NCI-H460 (cell line): ENCODE results near the gene VPS18. TPM values are rescaled to one million over a fixed set of nuclear protein-coding genes. Genes with fewer than 3 reads are reported as not detected.

Experiments used
- DNase-seq: peaks from one replicate; pipeline ENCODE4 v3.0.0-alpha.2; 2016; ENCODE audit warnings: low read depth; ENCODE audit errors: extremely low read depth
- total RNA-seq: library from RNA; depleted of rRNA; stranded (reverse); fragments of >200 nt; shearing (Covaris generic); gene quantifications from 2 replicates; pipeline ENCODE4 v1.2.3, GENCODE V29; 2014

Gene VPS18
- total RNA-seq, 1 experiment from 2014 or later, result 11.4 TPM

DNA sequence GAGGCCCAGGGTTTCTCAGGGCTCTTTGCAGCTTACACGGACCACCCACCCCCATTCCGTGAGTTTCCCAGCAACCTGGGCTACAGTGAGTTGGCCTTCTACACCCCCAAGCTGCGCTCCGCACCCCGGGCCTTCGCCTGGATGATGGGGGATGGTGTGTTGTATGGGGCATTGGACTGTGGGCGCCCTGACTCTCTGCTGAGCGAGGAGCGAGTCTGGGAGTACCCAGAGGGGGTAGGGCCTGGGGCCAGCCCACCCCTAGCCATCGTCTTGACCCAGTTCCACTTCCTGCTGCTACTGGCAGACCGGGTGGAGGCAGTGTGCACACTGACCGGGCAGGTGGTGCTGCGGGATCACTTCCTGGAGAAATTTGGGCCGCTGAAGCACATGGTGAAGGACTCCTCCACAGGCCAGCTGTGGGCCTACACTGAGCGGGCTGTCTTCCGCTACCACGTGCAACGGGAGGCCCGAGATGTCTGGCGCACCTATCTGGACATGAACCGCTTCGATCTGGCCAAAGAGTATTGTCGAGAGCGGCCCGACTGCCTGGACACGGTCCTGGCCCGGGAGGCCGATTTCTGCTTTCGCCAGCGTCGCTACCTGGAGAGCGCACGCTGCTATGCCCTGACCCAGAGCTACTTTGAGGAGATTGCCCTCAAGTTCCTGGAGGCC is 5.4 kb downstream of the VPS18 start:
- DNase-seq, result no peak

DNA sequence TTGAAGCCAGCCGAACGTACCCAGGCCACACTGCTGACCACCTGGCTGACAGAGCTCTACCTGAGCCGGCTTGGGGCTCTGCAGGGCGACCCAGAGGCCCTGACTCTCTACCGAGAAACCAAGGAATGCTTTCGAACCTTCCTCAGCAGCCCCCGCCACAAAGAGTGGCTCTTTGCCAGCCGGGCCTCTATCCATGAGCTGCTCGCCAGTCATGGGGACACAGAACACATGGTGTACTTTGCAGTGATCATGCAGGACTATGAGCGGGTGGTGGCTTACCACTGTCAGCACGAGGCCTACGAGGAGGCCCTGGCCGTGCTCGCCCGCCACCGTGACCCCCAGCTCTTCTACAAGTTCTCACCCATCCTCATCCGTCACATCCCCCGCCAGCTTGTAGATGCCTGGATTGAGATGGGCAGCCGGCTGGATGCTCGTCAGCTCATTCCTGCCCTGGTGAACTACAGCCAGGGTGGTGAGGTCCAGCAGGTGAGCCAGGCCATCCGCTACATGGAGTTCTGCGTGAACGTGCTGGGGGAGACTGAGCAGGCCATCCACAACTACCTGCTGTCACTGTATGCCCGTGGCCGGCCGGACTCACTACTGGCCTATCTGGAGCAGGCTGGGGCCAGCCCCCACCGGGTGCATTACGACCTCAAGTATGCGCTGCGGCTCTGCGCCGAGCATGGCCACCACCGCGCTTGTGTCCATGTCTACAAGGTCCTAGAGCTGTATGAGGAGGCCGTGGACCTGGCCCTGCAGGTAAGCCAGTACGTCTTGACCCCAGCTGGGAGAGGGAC is 6.2 kb downstream of the VPS18 start:
- DNase-seq, result no peak

GRCh38 chr15:40901053-40901443 is 6.8 kb downstream of the VPS18 start:
- DNase-seq, result no peak

GRCh38 chr15:40902605-40903561 is 8.6 kb downstream of the VPS18 start:
- DNase-seq, result no peak

DNA sequence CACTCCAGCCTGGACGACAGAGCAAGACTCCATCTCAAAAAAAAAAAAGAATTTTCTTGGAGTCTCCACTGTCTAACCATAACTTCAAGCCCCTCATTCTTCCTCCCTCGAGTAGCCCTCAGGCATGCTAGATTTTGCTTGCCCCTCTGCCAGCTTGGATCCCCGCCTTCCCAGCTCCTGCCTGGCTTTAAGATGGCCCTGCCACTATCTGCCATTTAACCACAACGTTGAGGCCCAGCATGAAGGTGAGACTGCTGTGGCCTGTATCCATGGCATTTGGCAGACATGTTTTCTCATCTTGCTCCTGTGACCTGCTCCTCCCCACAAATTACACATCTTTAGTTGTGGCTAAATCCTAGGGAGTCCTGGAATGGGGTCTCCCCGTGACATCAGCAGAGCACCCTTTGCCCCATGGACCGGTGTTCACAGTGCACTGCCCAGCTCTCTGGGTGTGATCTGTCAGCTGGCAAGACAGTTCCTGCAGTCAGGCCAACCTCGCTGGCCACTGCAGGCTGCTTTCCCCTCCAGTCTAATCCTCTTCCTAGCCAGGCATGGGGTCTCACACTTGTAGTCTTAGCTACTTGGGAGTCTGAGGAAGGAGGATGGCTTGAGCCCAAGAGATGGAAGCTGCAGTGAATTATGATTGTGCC is 10.4 kb downstream of the VPS18 start:
- DNase-seq, result no peak

DNA sequence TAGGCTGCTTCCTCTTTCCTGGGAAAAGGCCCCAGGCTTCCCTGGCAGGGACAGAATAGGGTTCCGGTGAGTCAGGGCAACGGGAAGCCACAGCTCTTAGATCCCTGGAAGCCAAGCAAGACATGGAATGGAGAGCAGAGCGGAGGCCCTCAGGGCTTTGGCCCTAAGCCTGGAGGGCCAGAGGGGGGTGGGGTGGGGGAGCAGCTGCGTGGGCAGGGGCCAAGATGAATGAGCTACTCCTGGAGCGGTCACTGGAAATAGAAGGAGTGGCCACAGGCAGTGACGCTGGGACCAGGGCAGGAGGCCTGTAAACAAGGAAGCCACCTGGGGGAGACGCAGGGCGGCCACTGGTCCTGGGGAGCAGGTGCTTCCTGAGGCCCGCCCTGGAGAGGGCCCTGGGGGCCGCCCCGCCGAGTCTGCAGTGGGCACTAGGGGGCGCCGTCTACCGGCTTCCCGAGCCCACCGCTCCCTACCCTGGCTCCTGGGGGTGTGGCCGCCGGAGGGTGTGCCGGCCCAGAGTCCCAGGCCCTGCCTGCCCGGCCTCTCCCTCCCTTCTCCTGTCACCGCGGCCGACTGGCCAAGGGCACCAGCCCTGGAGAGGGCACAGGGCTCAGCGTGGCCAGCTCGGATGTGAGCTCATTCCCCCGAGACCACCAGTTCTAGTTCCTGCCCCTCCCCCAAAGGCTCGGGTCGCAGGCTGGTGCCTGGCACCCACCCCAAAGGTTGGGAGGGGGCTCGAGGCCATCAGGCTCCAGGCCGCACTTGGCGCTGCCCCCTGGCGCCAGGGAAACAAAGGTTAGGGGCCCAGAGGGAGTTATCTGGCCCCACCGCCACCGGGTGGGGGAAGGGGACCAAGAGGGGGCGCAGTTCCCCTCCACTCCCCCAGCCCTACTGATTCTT is 12.1 kb downstream of the VPS18 start:
- DNase-seq, result peak; percentile 67

DNA sequence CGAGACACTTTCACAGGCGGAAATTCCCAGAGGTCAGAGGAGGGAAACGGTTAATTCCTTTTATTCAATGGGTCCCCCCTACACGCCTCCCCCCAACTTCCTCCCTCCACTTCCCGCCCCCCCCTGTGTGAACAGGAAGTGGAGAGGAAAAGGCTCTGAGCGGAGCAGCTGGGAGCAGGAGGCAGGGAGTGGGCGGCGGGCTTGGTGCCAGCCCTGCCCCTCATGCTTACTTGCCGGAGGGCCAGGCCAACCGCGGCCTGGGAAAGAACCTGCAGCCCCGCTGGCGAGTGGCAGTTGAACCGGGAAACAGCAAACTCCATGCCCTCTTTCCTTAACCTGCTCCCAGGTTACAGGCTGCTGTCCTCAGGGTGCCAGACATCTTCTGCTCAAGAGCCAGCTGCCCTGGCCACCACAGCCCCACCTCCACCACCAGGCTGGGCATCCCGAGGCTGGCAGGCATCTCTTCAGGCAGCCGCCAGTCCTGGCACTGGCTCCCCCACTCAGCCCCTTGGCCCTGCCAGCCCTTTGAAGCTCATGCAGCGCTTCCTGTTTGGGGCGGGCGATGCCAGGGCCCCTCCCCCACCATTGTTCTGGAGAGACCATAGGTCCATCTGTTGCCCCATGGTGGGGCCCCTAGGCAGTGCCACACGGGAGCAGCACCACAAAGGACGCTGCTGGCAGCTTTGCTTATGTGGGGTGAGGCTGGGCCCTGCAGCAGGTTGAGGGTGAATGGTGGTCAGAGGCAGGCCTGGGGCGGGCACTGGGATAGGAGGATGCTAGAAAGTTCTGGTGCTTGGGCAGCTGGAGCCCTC is 12.9 kb downstream of the VPS18 start:
- DNase-seq, result no peak

- no peak for DNase-seq
These were observed 13.8 kb downstream of the VPS18 start for GRCh38 chr15:40908095-40908494.

DNA sequence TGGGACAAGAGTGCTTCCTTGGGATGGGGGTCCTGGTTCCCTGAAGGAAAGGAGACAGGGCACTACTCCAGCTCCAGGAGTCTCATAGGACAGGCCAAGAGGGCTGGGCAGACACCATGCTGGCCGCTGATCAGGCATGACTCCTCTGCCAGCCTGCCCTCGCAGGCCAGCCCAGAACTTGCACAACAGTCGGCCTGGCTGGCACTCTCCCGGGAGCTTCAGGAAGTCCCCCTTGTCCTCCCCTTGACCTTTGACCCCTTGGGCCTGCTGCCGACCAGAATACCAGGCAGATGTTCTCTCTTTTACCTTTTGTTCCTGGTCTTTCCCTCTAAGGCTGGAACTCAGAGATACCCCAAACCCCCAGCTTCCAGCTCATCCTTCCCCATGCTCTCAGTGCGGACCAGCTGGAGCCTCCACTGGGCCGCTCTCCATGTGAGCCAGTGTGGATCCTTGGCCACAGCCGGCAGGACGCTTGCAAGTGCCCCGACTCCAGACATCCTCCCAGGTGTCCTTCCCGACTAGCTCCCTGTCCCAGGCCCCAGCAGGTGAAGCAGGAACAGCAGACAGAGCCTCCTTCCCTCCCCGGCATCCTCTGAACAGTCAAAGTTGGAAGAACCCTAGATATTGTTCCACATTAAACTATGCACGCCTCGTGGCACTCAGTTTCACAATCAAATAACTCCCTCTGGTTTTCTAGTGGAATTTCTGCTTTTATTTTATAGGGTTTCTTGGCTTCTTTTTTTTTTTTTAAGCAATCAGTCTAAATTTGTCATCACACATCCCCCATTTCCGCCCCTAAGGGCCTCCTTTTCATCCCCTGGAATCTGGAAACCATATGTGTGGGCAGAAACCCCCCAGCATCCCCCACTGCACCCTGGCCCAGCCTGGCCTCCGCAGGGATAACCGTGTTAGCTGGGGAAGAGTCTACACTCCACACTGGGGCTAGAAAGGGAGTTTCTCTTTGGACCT is 15.7 kb downstream of the VPS18 start:
- DNase-seq, result no peak

DNA sequence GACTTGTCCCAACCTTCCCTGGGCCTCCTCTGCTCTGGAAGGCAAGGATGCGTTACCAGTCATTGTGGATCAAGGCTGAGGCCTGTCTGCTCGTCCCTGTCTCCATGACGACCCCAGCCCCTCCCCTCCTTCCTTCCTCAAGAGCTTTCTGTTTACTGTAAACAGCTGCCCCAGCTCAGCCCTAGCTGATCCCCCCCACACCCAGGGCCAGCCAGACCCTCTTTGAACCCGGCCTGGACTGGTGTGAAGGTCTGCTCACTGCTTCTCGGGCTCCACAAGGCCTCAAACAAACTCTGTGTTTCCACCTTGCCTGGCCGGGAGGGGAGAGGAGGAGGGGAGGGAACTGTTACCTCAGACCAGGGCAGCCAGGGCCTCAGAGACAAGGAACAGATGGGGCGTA is 16.9 kb downstream of the VPS18 start:
- DNase-seq, result no peak

DNA sequence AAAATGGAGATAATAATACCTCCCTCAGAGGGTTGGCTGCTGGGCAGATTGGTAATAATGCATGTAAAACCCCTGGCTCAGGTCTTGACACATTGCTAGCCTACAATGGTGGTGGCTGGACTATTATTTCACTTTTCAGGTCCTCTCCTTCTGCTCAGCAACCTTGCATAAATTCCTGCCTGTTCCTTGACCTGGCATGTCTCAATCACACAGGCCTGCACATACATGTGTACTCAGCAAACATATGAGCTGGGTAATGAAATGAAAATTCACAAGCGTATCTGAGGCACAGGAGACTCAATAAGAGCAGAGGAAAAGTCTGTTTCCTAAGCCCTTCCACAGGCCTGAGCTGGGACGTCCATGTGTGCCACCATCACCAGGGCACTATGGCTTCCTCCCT is 17.4 kb downstream of the VPS18 start:
- DNase-seq, result no peak

DNA sequence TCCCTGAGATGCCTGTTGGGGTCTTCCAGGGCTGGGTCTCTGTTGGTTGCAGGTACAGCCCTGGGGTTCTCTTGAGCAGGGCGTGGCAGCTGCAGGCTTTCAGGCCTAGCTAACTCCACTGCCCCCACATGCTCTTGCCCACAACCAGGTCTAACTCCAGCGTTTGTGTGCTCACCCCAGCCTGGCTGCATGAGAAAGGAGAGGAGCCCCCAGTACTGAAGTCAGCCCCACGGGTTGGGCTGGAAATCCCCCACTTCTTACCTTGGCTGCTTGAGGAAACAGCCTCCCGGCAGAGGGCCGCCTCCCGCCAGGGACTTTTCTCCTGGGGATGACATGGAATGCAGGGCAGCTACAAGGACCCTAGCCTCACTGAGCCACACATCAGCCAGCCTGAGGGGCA is 18.2 kb downstream of the VPS18 start:
- no peak for DNase-seq

- no peak for DNase-seq
These were observed 19.8 kb downstream of the VPS18 start for GRCh38 chr15:40914013-40914412.

DNA sequence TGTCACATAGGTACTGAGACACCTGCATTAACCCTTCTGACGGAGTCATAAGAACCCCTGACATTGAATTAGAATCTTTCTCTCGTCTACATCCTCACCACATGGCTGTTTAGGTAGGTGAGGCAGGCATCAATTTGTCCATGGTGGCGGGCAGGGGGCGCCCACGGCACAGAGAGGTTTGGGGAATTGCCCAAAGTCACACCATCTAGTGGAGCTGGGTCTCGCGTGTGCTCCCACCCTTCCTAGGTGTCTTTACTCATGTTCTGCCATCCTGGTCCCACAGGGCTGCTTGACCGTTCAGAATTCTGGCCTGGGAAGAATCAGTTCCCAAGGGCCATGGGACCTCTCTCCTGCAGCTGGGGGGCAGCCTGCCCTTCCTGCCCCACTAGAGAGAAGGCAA is 20.2 kb downstream of the VPS18 start:
- no peak for DNase-seq

DNA sequence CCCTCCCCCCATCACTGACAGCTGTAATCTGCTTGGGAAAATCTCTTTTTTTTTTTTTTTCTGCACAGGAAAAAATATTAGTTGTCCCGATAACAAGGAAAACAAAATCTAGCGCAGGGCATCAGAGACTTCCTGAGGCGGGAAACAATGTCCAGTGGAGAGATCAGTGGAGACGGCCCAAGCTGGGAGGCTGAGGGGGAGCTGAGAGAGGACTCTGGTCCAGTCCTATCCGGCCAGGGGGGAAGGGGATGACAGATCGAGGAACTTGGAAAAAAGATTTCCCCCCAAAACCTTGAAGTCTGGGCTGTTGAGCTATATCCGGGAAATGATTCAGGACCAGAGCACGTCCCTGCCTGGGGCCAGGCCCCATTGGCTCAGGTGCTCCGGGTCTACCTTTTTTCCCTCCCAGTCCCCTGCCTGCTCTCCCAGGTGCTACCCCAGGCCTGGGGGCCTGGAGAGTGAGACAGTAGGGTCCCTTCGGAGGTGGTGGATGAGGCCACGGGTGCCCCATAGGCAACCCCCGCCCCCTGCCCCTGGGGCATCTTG is 20.9 kb downstream of the VPS18 start:
- DNase-seq, result no peak

- DNase-seq, result no peak
These were observed 21.4 kb downstream of the VPS18 start for GRCh38 chr15:40915679-40916078.

DNA sequence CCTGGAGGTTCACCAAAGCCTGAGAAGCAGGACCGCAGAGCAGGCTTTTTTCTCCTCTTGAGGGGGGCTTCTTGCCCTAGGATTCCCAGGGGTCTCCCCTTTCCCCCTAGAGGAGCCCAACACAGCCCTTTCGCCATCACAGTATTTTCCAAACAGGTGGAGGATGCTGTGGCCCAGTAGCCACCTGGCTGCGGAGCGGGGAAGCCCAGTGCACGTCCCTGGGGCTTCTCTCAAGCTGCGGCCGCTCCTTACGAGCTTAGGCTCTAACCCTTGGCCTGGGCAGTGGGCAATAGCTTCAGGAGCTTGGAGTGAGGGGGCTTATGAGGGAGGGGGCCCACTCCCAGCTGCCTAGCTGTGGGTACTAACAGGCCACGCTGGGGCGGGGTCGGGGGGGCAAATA is 23.3 kb downstream of the VPS18 start:
- DNase-seq, result no peak
